Kidney glomerular epithelial cell (primary cell): Measurements from ENCODE around the gene SLC12A4.
"Not testable (repeated sequence)": the region's sequence is repeated elsewhere in the genome, so short reads cannot be mapped to it uniquely, and the experiment has no call there.

Experiments used
- DNase-seq: peaks from one replicate; lab custom pipeline; 2025; lab: John Stamatoyannopoulos, UW

The SLC12A4 gene

GRCh38 chr16:67941469-67942199, 26.8 kb downstream of the SLC12A4 start:
- DNase-seq = no peak

- no peak for DNase-seq
Observed at GRCh38 chr16:67940446-67941089, 27.9 kb downstream of the SLC12A4 start.

- no peak for DNase-seq
Observed at GRCh38 chr16:67939507-67940445, 28.7 kb downstream of the SLC12A4 start.

GRCh38 chr16:67937713-67938112, 30.7 kb downstream of the SLC12A4 start:
- DNase-seq = not testable (repeated sequence)

- peak; percentile 40 for DNase-seq
Observed at GRCh38 chr16:67936880-67937605, 31.4 kb downstream of the SLC12A4 start.

GRCh38 chr16:67936124-67936879, 32.1 kb downstream of the SLC12A4 start, which contains the start of gene PSMB10:
Gene PSMB10 (minus strand): TSS chr16:67936850. CDS start chr16:67936749, 101 bp downstream.
- peak; percentile 42 for DNase-seq

- peak; percentile 96 for DNase-seq
Observed at GRCh38 chr16:67935402-67936123, 32.9 kb downstream of the SLC12A4 start.

- DNase-seq = no peak
Observed at GRCh38 chr16:67935101-67935401, 33.4 kb downstream of the SLC12A4 start.

- no peak for DNase-seq
Observed at GRCh38 chr16:67934306-67935100, 33.9 kb downstream of the SLC12A4 start.

GRCh38 chr16:67933805-67934204, 34.6 kb downstream of the SLC12A4 start:
- DNase-seq = no peak

- DNase-seq = no peak
Observed at GRCh38 chr16:67932462-67932840, 36.0 kb downstream of the SLC12A4 start.

- no peak for DNase-seq
Observed at GRCh38 chr16:67931712-67932461, 36.5 kb downstream of the SLC12A4 start, which contains the start of gene CTRL. Gene CTRL (minus strand): TSS chr16:67931862. CDS start chr16:67931852, 10 bp downstream.

- DNase-seq = no peak
Observed at GRCh38 chr16:67930678-67931211, 37.7 kb downstream of the SLC12A4 start.

GRCh38 chr16:67930191-67930590, 38.2 kb downstream of the SLC12A4 start:
- DNase-seq = no peak

GRCh38 chr16:67928561-67929364, 39.7 kb downstream of the SLC12A4 start:
- DNase-seq = peak; percentile 53

- DNase-seq = no peak
Observed at GRCh38 chr16:67928147-67928546, 40.3 kb downstream of the SLC12A4 start.

GRCh38 chr16:67927131-67927941, 41.1 kb downstream of the SLC12A4 start:
- no peak for DNase-seq
